NCI-H2227 (cell line): ENCODE results near the gene CABLES2.

Source experiments
- DNase-seq: peaks from one replicate; lab custom pipeline; 2025; ENCODE audit not compliant: unreplicated experiment; lab: John Stamatoyannopoulos, UW

The CABLES2 gene

GRCh38 chr20:62391165-62392076 is 15.7 kb downstream of the CABLES2 start:
- DNase-seq = no peak

GRCh38 chr20:62390317-62391164 is 16.5 kb downstream of the CABLES2 start:
- no peak for DNase-seq

GRCh38 chr20:62389601-62390087 is 17.4 kb downstream of the CABLES2 start:
- no peak for DNase-seq

GRCh38 chr20:62388839-62389600 is 18.1 kb downstream of the CABLES2 start:
- no peak for DNase-seq

- DNase-seq = no peak
Observed at GRCh38 chr20:62387933-62388635, 19.0 kb downstream of the CABLES2 start.

GRCh38 chr20:62387219-62387913 is 19.7 kb downstream of the CABLES2 start:
- DNase-seq = no peak

- peak; percentile 95 for DNase-seq
Observed at GRCh38 chr20:62386383-62387218, 20.5 kb downstream of the CABLES2 start, which contains the start of gene RPS21. RPS21 (plus strand) TSS chr20:62387103; CDS start chr20:62387339, 236 bp downstream.

GRCh38 chr20:62382306-62383198 is 24.5 kb downstream of the CABLES2 start:
- DNase-seq = peak; percentile 88

- DNase-seq = no peak
Observed at GRCh38 chr20:62381842-62382241, 25.2 kb downstream of the CABLES2 start.

- no peak for DNase-seq
Observed at GRCh38 chr20:62381202-62381797, 25.8 kb downstream of the CABLES2 start.

- DNase-seq = no peak
Observed at GRCh38 chr20:62378215-62378614, 28.9 kb downstream of the CABLES2 start.

- DNase-seq = no peak
Observed at GRCh38 chr20:62377615-62378178, 29.4 kb downstream of the CABLES2 start.

GRCh38 chr20:62377064-62377461 is 30.0 kb downstream of the CABLES2 start:
- DNase-seq = no peak

GRCh38 chr20:62376112-62377063 is 30.7 kb downstream of the CABLES2 start:
- no peak for DNase-seq

- DNase-seq = no peak
Observed at GRCh38 chr20:62374331-62375152, 32.5 kb downstream of the CABLES2 start.
